Ovary (tissue), 3 donors: Measurements from ENCODE around the gene GKN2.

Experiments used
- CTCF ChIP-seq, 3 donors: fragments of 450-650 bp in 2 of 3; fragments of 200-600 bp in 1 of 3; IDR thresholded peaks; one replicate each; pipeline versions ENCODE4 v1.5.1 to v1.8.0; 2016 to 2022; ENCODE audit warnings: antibody characterized with exemption in 3 of 3, mild to moderate bottlenecking in 1 of 3
- EP300 ChIP-seq: sonication (generic); formaldehyde crosslinking; IDR thresholded peaks from one replicate; pipeline ENCODE4 v1.6.1; 2017; ENCODE audit warnings: antibody characterized with exemption
- POLR2A ChIP-seq: fragments of 450-650 bp; IDR thresholded peaks from one replicate; pipeline ENCODE4 v1.6.1; 2017; ENCODE audit warnings: antibody characterized with exemption, mild to moderate bottlenecking, moderate library complexity
- donor health status: DM: no; HTN: no; CAD: no.

- TF ChIP-seq CTCF (IDR thresholded peaks at IDR 0.05) (no peak), EP300 (no peak), POLR2A (no peak)
Observed at GRCh38 chr2:68921646-68922045, 31.0 kb downstream of the GKN2 start.
